Measurements from ENCODE around the gene SPAG16. TPM values are rescaled to one million over a fixed set of nuclear protein-coding genes. Genes with fewer than 3 reads are reported as not detected.

Gene SPAG16
- total RNA-seq, 1 donor from 2014 or later, result 16.7 TPM

DNA sequence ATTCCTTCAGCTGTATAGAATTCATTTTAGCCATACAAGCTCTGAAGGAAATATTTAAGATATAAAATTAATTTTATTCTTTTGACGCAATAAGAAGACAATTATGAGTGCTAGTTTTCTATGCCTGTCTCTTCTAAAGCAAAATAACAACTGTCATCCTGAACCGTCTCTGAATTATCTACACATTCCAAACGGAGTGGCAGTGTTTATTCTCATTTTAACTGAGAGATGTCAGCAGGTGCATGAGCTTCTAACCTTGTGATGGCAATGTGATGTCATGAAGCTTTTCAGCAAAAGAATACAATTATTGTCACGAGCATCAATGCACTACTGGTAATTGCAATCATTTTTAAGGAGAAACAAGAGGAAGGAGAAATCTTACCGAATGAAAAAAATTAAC is 274.8 kb downstream of the SPAG16 start:
- TF ChIP-seq, protein P1, sequence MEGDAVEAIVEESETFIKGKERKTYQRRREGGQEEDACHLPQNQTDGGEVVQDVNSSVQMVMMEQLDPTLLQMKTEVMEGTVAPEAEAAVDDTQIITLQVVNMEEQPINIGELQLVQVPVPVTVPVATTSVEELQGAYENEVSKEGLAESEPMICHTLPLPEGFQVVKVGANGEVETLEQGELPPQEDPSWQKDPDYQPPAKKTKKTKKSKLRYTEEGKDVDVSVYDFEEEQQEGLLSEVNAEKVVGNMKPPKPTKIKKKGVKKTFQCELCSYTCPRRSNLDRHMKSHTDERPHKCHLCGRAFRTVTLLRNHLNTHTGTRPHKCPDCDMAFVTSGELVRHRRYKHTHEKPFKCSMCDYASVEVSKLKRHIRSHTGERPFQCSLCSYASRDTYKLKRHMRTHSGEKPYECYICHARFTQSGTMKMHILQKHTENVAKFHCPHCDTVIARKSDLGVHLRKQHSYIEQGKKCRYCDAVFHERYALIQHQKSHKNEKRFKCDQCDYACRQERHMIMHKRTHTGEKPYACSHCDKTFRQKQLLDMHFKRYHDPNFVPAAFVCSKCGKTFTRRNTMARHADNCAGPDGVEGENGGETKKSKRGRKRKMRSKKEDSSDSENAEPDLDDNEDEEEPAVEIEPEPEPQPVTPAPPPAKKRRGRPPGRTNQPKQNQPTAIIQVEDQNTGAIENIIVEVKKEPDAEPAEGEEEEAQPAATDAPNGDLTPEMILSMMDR (IDR thresholded peaks at IDR 0.05; ENCODE audit: insufficient read depth, low read depth, low read length), result no peak
- no peaks in the 10 kb centered on the region for H3K4me1 ChIP-seq (ENCODE audit: insufficient read depth, low read length)
- no peaks in the 10 kb centered on the region for H3K4me1 Mint-ChIP-seq (ENCODE audit: low read depth, unreplicated experiment)
- no peaks in the 10 kb centered on the region for H3K27me3 Mint-ChIP-seq (ENCODE audit: low read depth, unreplicated experiment)
- no peak overlapping the region for H3K4me3 Mint-ChIP-seq (ENCODE audit: unreplicated experiment)
- no peaks in the 10 kb centered on the region for H3K9me3 ChIP-seq (ENCODE audit: insufficient read depth, low read depth, low read length)
- no peak overlapping the region for H3K27ac Mint-ChIP-seq (ENCODE audit: unreplicated experiment)
- H3K9me3 Mint-ChIP-seq (ENCODE audit: unreplicated experiment), result peaks cover 2% of the 10 kb centered on the region
- H3K4me2 ChIP-seq (ENCODE audit: low read length), result no peak overlapping the region
- no peaks in the 10 kb centered on the region for H3K36me3 ChIP-seq (ENCODE audit: insufficient read depth, low read length)
- H3K4me3 ChIP-seq (ENCODE audit: insufficient read depth, low read depth, low read length), result no peak overlapping the region
- FAIRE-seq, result no peak
- no peak for DNase-seq (ENCODE audit: low read depth)
- no peaks in the 10 kb centered on the region for H3K36me3 Mint-ChIP-seq (ENCODE audit: low read depth, unreplicated experiment)
- H4K20me1 ChIP-seq (ENCODE audit: insufficient read depth, low read length), result no peaks in the 10 kb centered on the region
- no peaks in the 10 kb centered on the region for H3K27me3 ChIP-seq (ENCODE audit: insufficient read depth, low read length)
- no peak overlapping the region for H3K9ac ChIP-seq (ENCODE audit: low read length)
- no peaks in the 10 kb centered on the region for H3K79me2 ChIP-seq (ENCODE audit: insufficient read depth, low read length)
- no peak overlapping the region for H2AFZ ChIP-seq (ENCODE audit: low read depth, low read length)
- no peak overlapping the region for H3K27ac ChIP-seq (ENCODE audit: low read depth, low read length)

DNA sequence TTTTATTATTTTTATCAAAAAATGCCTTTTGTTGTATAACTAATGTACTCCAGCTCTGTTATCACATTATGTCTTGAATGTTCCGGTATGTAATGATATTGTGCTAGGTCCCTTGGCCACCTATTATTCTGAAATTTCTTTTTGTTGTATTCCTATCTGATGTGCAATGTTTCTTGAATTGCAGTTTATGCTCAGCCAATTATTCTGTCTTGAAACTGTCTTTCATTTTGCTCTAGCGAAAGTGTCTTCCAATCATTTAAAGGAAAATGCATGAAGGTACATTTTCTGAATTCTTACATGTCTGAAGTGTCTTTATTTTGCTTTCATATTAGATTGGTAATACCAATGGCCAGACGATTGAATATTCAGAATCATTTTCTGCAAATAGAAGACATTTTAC is 277.5 kb downstream of the SPAG16 start:
- H3K9me3 ChIP-seq (ENCODE audit: insufficient read depth, low read depth, low read length), result no peaks in the 10 kb centered on the region
- no peak for DNase-seq (ENCODE audit: low read depth)
- H3K27ac Mint-ChIP-seq (ENCODE audit: unreplicated experiment), result no peak overlapping the region
- H3K27ac ChIP-seq (ENCODE audit: low read depth, low read length), result no peak overlapping the region
- H3K4me1 Mint-ChIP-seq (ENCODE audit: low read depth, unreplicated experiment), result no peaks in the 10 kb centered on the region
- no peaks in the 10 kb centered on the region for H3K9me3 Mint-ChIP-seq (ENCODE audit: unreplicated experiment)
- H3K36me3 ChIP-seq (ENCODE audit: insufficient read depth, low read length), result no peaks in the 10 kb centered on the region
- no peaks in the 10 kb centered on the region for H3K4me1 ChIP-seq (ENCODE audit: insufficient read depth, low read length)
- no peak overlapping the region for H3K4me3 ChIP-seq (ENCODE audit: insufficient read depth, low read depth, low read length)
- no peaks in the 10 kb centered on the region for H4K20me1 ChIP-seq (ENCODE audit: insufficient read depth, low read length)
- no peak overlapping the region for H3K4me3 Mint-ChIP-seq (ENCODE audit: unreplicated experiment)
- H2AFZ ChIP-seq (ENCODE audit: low read depth, low read length), result no peak overlapping the region
- H3K4me2 ChIP-seq (ENCODE audit: low read length), result no peak overlapping the region
- TF ChIP-seq, protein P1 (IDR thresholded peaks at IDR 0.05; ENCODE audit: insufficient read depth, low read depth, low read length), result no peak
- TF ChIP-seq EZH2 (IDR thresholded peaks at IDR 0.05; ENCODE audit: insufficient read depth, low read length), result no peak
- H3K79me2 ChIP-seq (ENCODE audit: insufficient read depth, low read length), result no peaks in the 10 kb centered on the region
- no peaks in the 10 kb centered on the region for H3K27me3 Mint-ChIP-seq (ENCODE audit: low read depth, unreplicated experiment)
- H3K36me3 Mint-ChIP-seq (ENCODE audit: low read depth, unreplicated experiment), result no peaks in the 10 kb centered on the region
- H3K27me3 ChIP-seq (ENCODE audit: insufficient read depth, low read length), result no peaks in the 10 kb centered on the region
- no peak overlapping the region for H3K9ac ChIP-seq (ENCODE audit: low read length)
- no peak for FAIRE-seq

DNA sequence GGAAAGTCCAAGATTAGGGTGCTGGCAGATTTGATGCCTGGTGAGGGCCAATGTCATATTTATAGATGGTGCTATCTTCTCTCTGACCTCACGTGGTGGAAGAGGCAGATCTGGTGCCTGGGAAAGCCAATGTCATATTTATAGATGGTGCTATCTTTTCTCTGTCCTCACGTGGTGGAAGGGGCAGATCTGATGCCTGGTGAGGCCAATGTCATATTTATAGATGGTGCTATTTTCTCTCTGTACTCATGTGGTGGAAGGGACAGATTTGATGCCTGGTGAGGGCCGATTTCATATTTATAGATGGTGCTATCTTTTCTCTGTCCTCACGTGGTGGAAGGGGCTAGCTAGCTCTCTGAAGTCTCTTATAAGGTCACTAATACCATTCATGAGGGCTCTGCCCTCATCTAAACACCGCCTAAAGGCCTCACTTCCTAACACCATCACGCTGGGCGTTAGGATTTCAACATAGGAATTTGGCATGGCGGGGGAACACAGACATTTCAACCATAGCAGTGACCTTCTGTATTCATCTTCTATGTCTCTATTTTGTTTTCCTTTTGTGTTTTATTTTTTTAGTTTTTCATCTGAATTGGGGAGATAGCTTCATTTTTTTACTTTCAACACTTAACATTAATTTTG is 278.4 kb downstream of the SPAG16 start:
- no peak overlapping the region for H3K27ac Mint-ChIP-seq (ENCODE audit: unreplicated experiment)
- no peak for FAIRE-seq

More for the DNA sequence above, 278.4 kb downstream of the SPAG16 start:
- H2AFZ ChIP-seq (ENCODE audit: low read depth, low read length), result no peak overlapping the region
- no peaks in the 10 kb centered on the region for H3K27me3 ChIP-seq (ENCODE audit: insufficient read depth, low read length)
- no peaks in the 10 kb centered on the region for H3K36me3 ChIP-seq (ENCODE audit: insufficient read depth, low read length)
- no peaks in the 10 kb centered on the region for H3K9me3 ChIP-seq (ENCODE audit: insufficient read depth, low read depth, low read length)
- H3K9ac ChIP-seq (ENCODE audit: low read length), result no peak overlapping the region
- H3K4me3 ChIP-seq (ENCODE audit: insufficient read depth, low read depth, low read length), result no peak overlapping the region
- no peak overlapping the region for H3K4me2 ChIP-seq (ENCODE audit: low read length)
- H4K20me1 ChIP-seq (ENCODE audit: insufficient read depth, low read length), result no peaks in the 10 kb centered on the region
- H3K27me3 Mint-ChIP-seq (ENCODE audit: low read depth, unreplicated experiment), result no peaks in the 10 kb centered on the region
- no peaks in the 10 kb centered on the region for H3K9me3 Mint-ChIP-seq (ENCODE audit: unreplicated experiment)
- no peaks in the 10 kb centered on the region for H3K79me2 ChIP-seq (ENCODE audit: insufficient read depth, low read length)
- no peak overlapping the region for H3K27ac ChIP-seq (ENCODE audit: low read depth, low read length)
- H3K36me3 Mint-ChIP-seq (ENCODE audit: low read depth, unreplicated experiment), result no peaks in the 10 kb centered on the region
- TF ChIP-seq EZH2 (IDR thresholded peaks at IDR 0.05; ENCODE audit: insufficient read depth, low read length), result no peak
- TF ChIP-seq, protein P1 (IDR thresholded peaks at IDR 0.05; ENCODE audit: insufficient read depth, low read depth, low read length), result no peak
- DNase-seq (ENCODE audit: low read depth), result no peak
- no peaks in the 10 kb centered on the region for H3K4me1 ChIP-seq (ENCODE audit: insufficient read depth, low read length)
- no peaks in the 10 kb centered on the region for H3K4me1 Mint-ChIP-seq (ENCODE audit: low read depth, unreplicated experiment)
- no peak overlapping the region for H3K4me3 Mint-ChIP-seq (ENCODE audit: unreplicated experiment)

Measured in astrocyte (in vitro differentiated cells and primary cell).